ENCODE data around the gene FBXL2.

DNA sequence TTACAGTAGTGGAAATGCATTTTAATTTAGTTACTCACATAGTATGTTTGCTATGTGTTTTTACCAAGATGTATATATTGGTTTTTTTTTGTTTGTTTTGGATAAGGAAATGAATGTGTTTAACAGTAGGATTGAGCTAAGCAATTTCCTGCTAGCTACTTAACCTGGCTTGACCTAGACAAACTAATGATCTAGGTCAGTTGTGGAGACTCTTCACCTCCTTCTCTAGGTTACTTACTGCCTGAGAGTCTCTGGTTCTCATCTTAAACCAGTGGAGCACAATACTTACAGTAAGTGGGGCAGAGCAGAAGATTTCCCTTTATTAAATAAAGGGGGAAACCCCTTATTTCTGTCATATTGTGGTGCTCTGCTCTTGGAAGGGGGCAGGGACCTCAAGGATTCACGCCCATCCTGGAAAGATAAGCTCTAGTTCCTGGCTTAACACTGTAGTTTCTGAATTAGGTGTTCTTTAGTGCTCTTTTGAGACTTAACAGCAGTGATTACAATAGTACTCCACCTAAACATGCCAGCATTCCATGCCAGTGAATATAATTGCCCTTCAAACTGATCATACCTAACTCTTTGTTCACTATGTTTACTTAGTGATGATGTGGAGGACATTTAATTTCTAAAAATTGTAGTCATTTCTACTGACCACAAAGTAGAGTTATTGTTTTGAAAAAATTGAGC lies 83.0 kb downstream of the FBXL2 start:
- TF ChIP-seq, protein P1, sequence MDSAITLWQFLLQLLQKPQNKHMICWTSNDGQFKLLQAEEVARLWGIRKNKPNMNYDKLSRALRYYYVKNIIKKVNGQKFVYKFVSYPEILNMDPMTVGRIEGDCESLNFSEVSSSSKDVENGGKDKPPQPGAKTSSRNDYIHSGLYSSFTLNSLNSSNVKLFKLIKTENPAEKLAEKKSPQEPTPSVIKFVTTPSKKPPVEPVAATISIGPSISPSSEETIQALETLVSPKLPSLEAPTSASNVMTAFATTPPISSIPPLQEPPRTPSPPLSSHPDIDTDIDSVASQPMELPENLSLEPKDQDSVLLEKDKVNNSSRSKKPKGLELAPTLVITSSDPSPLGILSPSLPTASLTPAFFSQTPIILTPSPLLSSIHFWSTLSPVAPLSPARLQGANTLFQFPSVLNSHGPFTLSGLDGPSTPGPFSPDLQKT (IDR thresholded peaks at IDR 0.05; ENCODE audit: borderline replicate concordance, low read depth, low read length): no peak
- TF ChIP-seq, protein P2, sequence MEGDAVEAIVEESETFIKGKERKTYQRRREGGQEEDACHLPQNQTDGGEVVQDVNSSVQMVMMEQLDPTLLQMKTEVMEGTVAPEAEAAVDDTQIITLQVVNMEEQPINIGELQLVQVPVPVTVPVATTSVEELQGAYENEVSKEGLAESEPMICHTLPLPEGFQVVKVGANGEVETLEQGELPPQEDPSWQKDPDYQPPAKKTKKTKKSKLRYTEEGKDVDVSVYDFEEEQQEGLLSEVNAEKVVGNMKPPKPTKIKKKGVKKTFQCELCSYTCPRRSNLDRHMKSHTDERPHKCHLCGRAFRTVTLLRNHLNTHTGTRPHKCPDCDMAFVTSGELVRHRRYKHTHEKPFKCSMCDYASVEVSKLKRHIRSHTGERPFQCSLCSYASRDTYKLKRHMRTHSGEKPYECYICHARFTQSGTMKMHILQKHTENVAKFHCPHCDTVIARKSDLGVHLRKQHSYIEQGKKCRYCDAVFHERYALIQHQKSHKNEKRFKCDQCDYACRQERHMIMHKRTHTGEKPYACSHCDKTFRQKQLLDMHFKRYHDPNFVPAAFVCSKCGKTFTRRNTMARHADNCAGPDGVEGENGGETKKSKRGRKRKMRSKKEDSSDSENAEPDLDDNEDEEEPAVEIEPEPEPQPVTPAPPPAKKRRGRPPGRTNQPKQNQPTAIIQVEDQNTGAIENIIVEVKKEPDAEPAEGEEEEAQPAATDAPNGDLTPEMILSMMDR (tag by site-specific recombination; IDR thresholded peaks at IDR 0.05): no peak
- TF ChIP-seq ZNF701 (tag by site-specific recombination; IDR thresholded peaks at IDR 0.05): no peak
- no peak for TF ChIP-seq ZNF266 (tag by site-specific recombination; IDR thresholded peaks at IDR 0.05; ENCODE audit: low read depth)
- TF ChIP-seq, protein P3, sequence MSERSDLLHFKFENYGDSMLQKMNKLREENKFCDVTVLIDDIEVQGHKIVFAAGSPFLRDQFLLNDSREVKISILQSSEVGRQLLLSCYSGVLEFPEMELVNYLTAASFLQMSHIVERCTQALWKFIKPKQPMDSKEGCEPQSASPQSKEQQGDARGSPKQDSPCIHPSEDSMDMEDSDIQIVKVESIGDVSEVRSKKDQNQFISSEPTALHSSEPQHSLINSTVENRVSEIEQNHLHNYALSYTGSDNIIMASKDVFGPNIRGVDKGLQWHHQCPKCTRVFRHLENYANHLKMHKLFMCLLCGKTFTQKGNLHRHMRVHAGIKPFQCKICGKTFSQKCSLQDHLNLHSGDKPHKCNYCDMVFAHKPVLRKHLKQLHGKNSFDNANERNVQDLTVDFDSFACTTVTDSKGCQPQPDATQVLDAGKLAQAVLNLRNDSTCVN (tag by site-specific recombination; optimal IDR thresholded peaks at IDR 0.05): no peak
- TF ChIP-seq GLIS1 (tag by site-specific recombination; IDR thresholded peaks at IDR 0.05): no peak
- no peak for TF ChIP-seq BCL11A (tag by site-specific recombination; IDR thresholded peaks at IDR 0.05; ENCODE audit: low read depth)
- no peak for TF ChIP-seq ZBTB21 (tag by site-specific recombination; IDR thresholded peaks at IDR 0.05)
- TF ChIP-seq, protein P4, sequence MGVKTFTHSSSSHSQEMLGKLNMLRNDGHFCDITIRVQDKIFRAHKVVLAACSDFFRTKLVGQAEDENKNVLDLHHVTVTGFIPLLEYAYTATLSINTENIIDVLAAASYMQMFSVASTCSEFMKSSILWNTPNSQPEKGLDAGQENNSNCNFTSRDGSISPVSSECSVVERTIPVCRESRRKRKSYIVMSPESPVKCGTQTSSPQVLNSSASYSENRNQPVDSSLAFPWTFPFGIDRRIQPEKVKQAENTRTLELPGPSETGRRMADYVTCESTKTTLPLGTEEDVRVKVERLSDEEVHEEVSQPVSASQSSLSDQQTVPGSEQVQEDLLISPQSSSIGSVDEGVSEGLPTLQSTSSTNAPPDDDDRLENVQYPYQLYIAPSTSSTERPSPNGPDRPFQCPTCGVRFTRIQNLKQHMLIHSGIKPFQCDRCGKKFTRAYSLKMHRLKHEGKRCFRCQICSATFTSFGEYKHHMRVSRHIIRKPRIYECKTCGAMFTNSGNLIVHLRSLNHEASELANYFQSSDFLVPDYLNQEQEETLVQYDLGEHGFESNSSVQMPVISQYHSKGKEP (tag by site-specific recombination; IDR thresholded peaks at IDR 0.05): no peak
- TF ChIP-seq, protein P5, sequence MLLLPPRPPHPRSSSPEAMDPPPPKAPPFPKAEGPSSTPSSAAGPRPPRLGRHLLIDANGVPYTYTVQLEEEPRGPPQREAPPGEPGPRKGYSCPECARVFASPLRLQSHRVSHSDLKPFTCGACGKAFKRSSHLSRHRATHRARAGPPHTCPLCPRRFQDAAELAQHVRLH (tag by site-specific recombination; IDR thresholded peaks at IDR 0.05): no peak
- no peak for TF ChIP-seq ZNF670 (tag by site-specific recombination; IDR thresholded peaks at IDR 0.05; ENCODE audit: low read depth)
